ENCODE measurements around the gene EIF4G2. TPM values are rescaled to one million over a fixed set of nuclear protein-coding genes. Genes with fewer than 3 reads are reported as not detected.

Gene EIF4G2
- total and polyA plus RNA-seq, 2 of the 8 experiments (the other 6 are each of a cell fraction or from before 2014, with no cell fraction given): 438 to 964 TPM

GRCh38 chr11:10808553-10809372 is at the start of gene EIF4G2 (continued):
- TF ChIP-seq CHD7 (IDR thresholded peaks at IDR 0.05; ENCODE audit: insufficient replicate concordance, low read length): no peak
- TF ChIP-seq TAF1 (IDR thresholded peaks at IDR 0.05; ENCODE audit: low read depth, low read length): peak; percentile 99
- TF ChIP-seq SP4 (IDR thresholded peaks at IDR 0.05; ENCODE audit: low read length): peak; percentile 51; the same call in 1 of the 2 replicates
- peak; percentile 47; the same call in 1 of the 2 replicates for TF ChIP-seq CREB1 (IDR thresholded peaks at IDR 0.05)
- no peak for TF ChIP-seq HDAC2 (IDR thresholded peaks at IDR 0.05; ENCODE audit: borderline replicate concordance in 1 of 2, low read depth in 2 of 2, low read length in 2 of 2)
- TF ChIP-seq EGR1 (IDR thresholded peaks at IDR 0.05; ENCODE audit: borderline replicate concordance, low read depth, low read length): no peak
- TF ChIP-seq SP1 (IDR thresholded peaks at IDR 0.05; ENCODE audit: low read depth, low read length): peak; percentile 43; the same call in 1 of the 2 replicates
- 0 out of 3 replicates have a peak, but pooled peaks of 1 of the 2 experiments have one; percentile 5 for TF ChIP-seq EP300 (IDR thresholded peaks at IDR 0.05; ENCODE audit: borderline replicate concordance in 1 of 2, low read depth in 2 of 2, low read length in 2 of 2)
- peak; percentile 97 for TF ChIP-seq TBP (IDR thresholded peaks at IDR 0.05; ENCODE audit: low read depth, low read length)
- peak; percentile 71 for TF ChIP-seq MAX (IDR thresholded peaks at IDR 0.05)

All from H1 (cell line).